Neural cell (in vitro differentiated cells): Measurements from ENCODE around the gene SNUPN.

Source experiments
- CTCF ChIP-seq: fragments of 450-650 bp; IDR thresholded peaks from 2 replicates; pipeline ENCODE4 v1.5.1; 2014; ENCODE audit warnings: antibody characterized with exemption, mild to moderate bottlenecking, moderate library complexity; ENCODE audit not compliant: poor library complexity, severe bottlenecking
- EP300 ChIP-seq: fragments of 450-650 bp; conservative IDR thresholded peaks from 2 replicates; pipeline ENCODE4 v1.6.1; 2014; ENCODE audit warnings: antibody characterized with exemption, mild to moderate bottlenecking, moderate library complexity; ENCODE audit not compliant: poor library complexity, severe bottlenecking
- EZH2 ChIP-seq: fragments of 200-600, 300-800 bp; shearing (Covaris generic), sonication (generic); IDR thresholded peaks from 2 replicates; pipeline ENCODE4 v1.6.1; 2014; ENCODE audit warnings: antibody characterized with exemption, low read length, borderline replicate concordance, mild to moderate bottlenecking; ENCODE audit not compliant: insufficient read depth, poor library complexity, severe bottlenecking
- POLR2AphosphoS5 ChIP-seq: IDR thresholded peaks from 2 replicates; pipeline ENCODE4 v1.6.1; 2012
- RAD21 ChIP-seq: fragments of 450-650 bp; conservative IDR thresholded peaks from 2 replicates; pipeline ENCODE4 v1.6.1; 2014; ENCODE audit warnings: antibody characterized with exemption, mild to moderate bottlenecking, moderate library complexity
- REST ChIP-seq: IDR thresholded peaks from 2 replicates; pipeline ENCODE4 v1.6.1; 2012; ENCODE audit warnings: borderline replicate concordance
- TAF1 ChIP-seq: IDR thresholded peaks from 2 replicates; pipeline ENCODE4 v1.6.1; 2012; ENCODE audit warnings: low read depth

- TF ChIP-seq CTCF: no peak
- no peak for TF ChIP-seq RAD21
- TF ChIP-seq EZH2: no peak
- no peak for TF ChIP-seq REST
- no peak for TF ChIP-seq POLR2AphosphoS5
- TF ChIP-seq TAF1: no peak
- no peak for TF ChIP-seq EP300
These were observed 37.4 kb upstream of the SNUPN start for GRCh38 chr15:75662823-75663519.
